Astrocyte of the spinal cord (primary cell): ENCODE measurements around the gene HEXIM2.
"Not testable (repeated sequence)": the region's sequence is repeated elsewhere in the genome, so short reads cannot be mapped to it uniquely, and the experiment has no call there.

Experiments used
- DNase-seq: peaks from one replicate; pipeline ENCODE4 v3.0.0; 2011; ENCODE audit warnings: low read depth, low spot score
- H3K4me3 ChIP-seq: 2 replicates; pipeline ENCODE4 v1.5.1; 2011; ENCODE audit warnings: low read depth, mild to moderate bottlenecking, low read length, moderate library complexity
- CTCF ChIP-seq: IDR thresholded peaks from 2 replicates; pipeline ENCODE4 v1.5.1; 2012; ENCODE audit warnings: low read depth, mild to moderate bottlenecking, low read length, inconsistent platforms
- in situ Hi-C: cut with HindIII; loops from 2 replicates; pipeline ENCODE4 v1.10.0; 2017; ENCODE audit warnings: low sequenced_read_pairs

The HEXIM2 gene

DNA sequence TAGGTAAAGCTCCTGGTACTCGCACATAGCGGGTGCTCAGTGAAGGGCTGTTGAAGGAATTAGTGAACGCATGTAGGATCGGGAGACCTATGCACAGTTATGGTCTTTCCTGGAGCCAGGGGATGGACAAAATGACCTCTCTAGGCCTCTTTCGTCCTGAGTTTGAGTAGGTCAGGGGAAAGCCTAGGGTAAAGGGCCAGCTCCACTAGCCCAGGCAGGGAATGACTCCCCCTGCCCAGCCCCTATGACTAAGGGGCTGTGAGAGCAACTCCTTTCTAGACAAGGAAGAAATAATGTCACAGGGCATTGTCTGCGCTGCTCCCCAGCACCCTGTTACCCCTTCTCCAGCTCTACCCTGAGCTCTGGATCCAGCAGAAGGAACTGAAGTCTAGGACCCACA lies 35.4 kb downstream of the HEXIM2 start:
- no peak overlapping the region for H3K4me3 ChIP-seq
- no peak for DNase-seq
- in situ Hi-C loops: no loop called here
- TF ChIP-seq CTCF: no peak

- TF ChIP-seq CTCF: peak; percentile 99
- peak; percentile 82 for DNase-seq
- H3K4me3 ChIP-seq: no peak overlapping the region
- in situ Hi-C loops: no loop called here
Measured at GRCh38 chr17:45197555-45198334, 36.1 kb downstream of the HEXIM2 start.

DNA sequence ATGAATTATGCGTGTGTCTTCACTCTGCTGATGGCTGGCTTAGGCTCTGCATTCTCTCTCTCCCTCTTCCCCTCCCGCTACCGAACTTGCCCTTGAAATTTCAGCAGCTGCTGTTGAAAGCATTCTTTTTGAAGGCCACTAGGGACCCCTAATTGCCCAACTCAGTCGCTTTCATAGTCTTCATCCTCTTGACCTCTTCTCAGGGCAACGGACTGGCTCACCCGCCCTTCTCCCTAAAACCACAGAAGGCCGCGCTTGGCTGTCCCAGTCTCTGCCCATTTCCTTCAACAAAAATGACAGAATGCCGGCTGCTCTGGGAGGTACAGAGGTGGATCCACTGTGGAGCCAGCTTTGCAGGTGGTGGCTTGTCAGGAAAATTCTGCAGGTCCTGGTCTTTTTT lies 39.0 kb downstream of the HEXIM2 start:
- in situ Hi-C loops: no loop called here
- no peak overlapping the region for H3K4me3 ChIP-seq
- DNase-seq: no peak
- no peak for TF ChIP-seq CTCF

- DNase-seq: no peak
- in situ Hi-C loops: no loop called here
- TF ChIP-seq CTCF: no peak
- H3K4me3 ChIP-seq: no peak overlapping the region
Measured at GRCh38 chr17:45201457-45201856, 39.8 kb downstream of the HEXIM2 start.

- H3K4me3 ChIP-seq, DNase-seq, in situ Hi-C loops: not testable (repeated sequence)
Measured at GRCh38 chr17:45201880-45202279, 40.2 kb downstream of the HEXIM2 start.

GRCh38 chr17:45218895-45219661 lies 57.4 kb downstream of the HEXIM2 start:
- TF ChIP-seq CTCF: peak; percentile 92
- in situ Hi-C loops: no loop called here
- no peak overlapping the region for H3K4me3 ChIP-seq
- peak; percentile 71 for DNase-seq
